Neural cell (in vitro differentiated cells): ENCODE results near the gene MCM9. TPM values are rescaled to one million over a fixed set of nuclear protein-coding genes. Genes with fewer than 3 reads are reported as not detected.

ENCODE experiments used
- H2AFZ ChIP-seq: fragments of 200-600, 300-800 bp; sonication (generic), shearing (Covaris generic); 2 replicates; pipeline ENCODE4 v1.6.0; 2014; ENCODE audit warnings: low read depth, mild to moderate bottlenecking, antibody characterized with exemption, low read length, moderate library complexity
- H3F3A ChIP-seq: fragments of 200-600 bp; shearing (Covaris generic); 2 replicates; pipeline ENCODE4 v1.6.1; 2016; ENCODE audit warnings: mild to moderate bottlenecking, moderate library complexity, mixed read lengths, antibody characterized with exemption, low read length; ENCODE audit not compliant: insufficient read depth, poor library complexity, severe bottlenecking
- H3K27ac ChIP-seq: fragments of 200-600, 300-800 bp; sonication (generic), shearing (Covaris generic); 2 replicates; pipeline ENCODE4 v1.5.1; 2014; ENCODE audit warnings: mild to moderate bottlenecking, low read length, moderate library complexity
- H3K27me3 ChIP-seq: fragments of 300-800, 200-600 bp; sonication (generic), shearing (Covaris generic); 2 replicates; pipeline ENCODE4 v1.6.0; 2014; ENCODE audit warnings: mild to moderate bottlenecking, low read depth, low read length, moderate library complexity; ENCODE audit not compliant: insufficient read depth
- H3K36me3 ChIP-seq: fragments of 300-800, 200-600 bp; sonication (generic), shearing (Covaris generic); 2 replicates; pipeline ENCODE4 v1.5.1; 2014; ENCODE audit warnings: mild to moderate bottlenecking, antibody characterized with exemption, low read length, moderate library complexity; ENCODE audit not compliant: insufficient read depth
- H3K4me2 ChIP-seq: fragments of 300-800, 200-600 bp; sonication (generic), shearing (Covaris generic); 2 replicates; pipeline ENCODE4 v1.6.0; 2014; ENCODE audit warnings: mild to moderate bottlenecking, low read length
- H3K4me3 ChIP-seq: fragments of 300-800, 200-600 bp; sonication (generic), shearing (Covaris generic); 2 replicates; pipeline ENCODE4 v1.5.1; 2014; ENCODE audit warnings: mild to moderate bottlenecking, low read length, moderate library complexity
- H3K79me2 ChIP-seq: fragments of 200-600 bp; shearing (Covaris generic); replicated peaks from 2 replicates; pipeline ENCODE4 v1.6.0; 2014; ENCODE audit warnings: mild to moderate bottlenecking, low read length, moderate library complexity; ENCODE audit not compliant: insufficient read depth
- H3K9ac ChIP-seq: fragments of 300-800, 200-600 bp; sonication (generic), shearing (Covaris generic); 2 replicates; pipeline ENCODE4 v1.6.1; 2016; ENCODE audit warnings: mild to moderate bottlenecking, low read length, mixed read lengths
- H3K9me2 ChIP-seq: fragments of 200-600 bp; shearing (Covaris generic); 2 replicates; pipeline ENCODE4 v1.6.1; 2016; ENCODE audit warnings: mild to moderate bottlenecking, low read length, mixed read lengths; ENCODE audit not compliant: insufficient read depth
- H3K9me3 ChIP-seq: fragments of 200-600, 300-800 bp; sonication (generic), shearing (Covaris generic); 2 replicates; pipeline ENCODE4 v1.6.1; 2016; ENCODE audit warnings: mild to moderate bottlenecking, mixed run types, low read length, moderate library complexity, mixed read lengths
- H4K20me1 ChIP-seq: fragments of 200-600 bp; shearing (Covaris generic); 2 replicates; pipeline ENCODE4 v1.6.1; 2016; ENCODE audit warnings: mild to moderate bottlenecking, mixed run types; ENCODE audit not compliant: insufficient read depth
- EP300 ChIP-seq: fragments of 450-650 bp; conservative IDR thresholded peaks from 2 replicates; pipeline ENCODE4 v1.6.1; 2014; ENCODE audit warnings: antibody characterized with exemption, mild to moderate bottlenecking, moderate library complexity; ENCODE audit not compliant: poor library complexity, severe bottlenecking
- EZH2 ChIP-seq: fragments of 200-600, 300-800 bp; shearing (Covaris generic), sonication (generic); IDR thresholded peaks from 2 replicates; pipeline ENCODE4 v1.6.1; 2014; ENCODE audit warnings: antibody characterized with exemption, low read length, borderline replicate concordance, mild to moderate bottlenecking; ENCODE audit not compliant: insufficient read depth, poor library complexity, severe bottlenecking
- MXI1 ChIP-seq: fragments of 450-650 bp; conservative IDR thresholded peaks from 2 replicates; pipeline ENCODE4 v1.6.1; 2014; ENCODE audit warnings: antibody characterized with exemption, mild to moderate bottlenecking; ENCODE audit not compliant: poor library complexity, severe bottlenecking
- POLR2AphosphoS5 ChIP-seq: IDR thresholded peaks from 2 replicates; pipeline ENCODE4 v1.6.1; 2012
- RAD21 ChIP-seq: fragments of 450-650 bp; conservative IDR thresholded peaks from 2 replicates; pipeline ENCODE4 v1.6.1; 2014; ENCODE audit warnings: antibody characterized with exemption, mild to moderate bottlenecking, moderate library complexity
- SMC3 ChIP-seq: fragments of 450-650 bp; conservative IDR thresholded peaks from 2 replicates; pipeline ENCODE4 v1.6.1; 2014; ENCODE audit warnings: antibody characterized with exemption, mild to moderate bottlenecking, moderate library complexity; ENCODE audit not compliant: poor library complexity
- TAF1 ChIP-seq: IDR thresholded peaks from 2 replicates; pipeline ENCODE4 v1.6.1; 2012; ENCODE audit warnings: low read depth
- polyA plus RNA-seq: library from polyadenylated mRNA; depleted of rRNA; stranded (reverse); fragments of >200 nt; gene quantifications from 2 replicates; pipeline ENCODE4 v1.2.3, GENCODE V29; 2014
- TF ChIP-seq, protein P1 (sequence below): fragments of 450-650 bp; IDR thresholded peaks from 2 replicates; pipeline ENCODE4 v1.5.1; 2014; ENCODE audit warnings: antibody characterized with exemption, mild to moderate bottlenecking, moderate library complexity; ENCODE audit not compliant: poor library complexity, severe bottlenecking
- TF ChIP-seq, protein P2 (sequence below): IDR thresholded peaks from 2 replicates; pipeline ENCODE4 v1.6.1; 2012; ENCODE audit warnings: borderline replicate concordance

Gene MCM9
- polyA plus RNA-seq, 1 donor from 2014 or later = 7.8 TPM

- Histone ChIP-seq H3K27ac (no peak overlapping the region), H3K9me2 (no peaks in the 10 kb centered on the region), H3F3A (no peaks in the 10 kb centered on the region), H3K9ac (no peak overlapping the region), H2AFZ (no peak overlapping the region), H4K20me1 (no peaks in the 10 kb centered on the region), H3K36me3 (no peaks in the 10 kb centered on the region), H3K9me3 (no peaks in the 10 kb centered on the region), H3K4me2 (no peak overlapping the region), H3K79me2 (no peaks in the 10 kb centered on the region), H3K4me3 (no peak overlapping the region), H3K27me3 (no peaks in the 10 kb centered on the region)
- no peak for TF ChIP-seq EZH2
- no peak for TF ChIP-seq SMC3
- no peak for TF ChIP-seq RAD21
- TF ChIP-seq TAF1 = no peak
- no peak for TF ChIP-seq MXI1
- no peak for TF ChIP-seq POLR2AphosphoS5
- TF ChIP-seq, protein P1, sequence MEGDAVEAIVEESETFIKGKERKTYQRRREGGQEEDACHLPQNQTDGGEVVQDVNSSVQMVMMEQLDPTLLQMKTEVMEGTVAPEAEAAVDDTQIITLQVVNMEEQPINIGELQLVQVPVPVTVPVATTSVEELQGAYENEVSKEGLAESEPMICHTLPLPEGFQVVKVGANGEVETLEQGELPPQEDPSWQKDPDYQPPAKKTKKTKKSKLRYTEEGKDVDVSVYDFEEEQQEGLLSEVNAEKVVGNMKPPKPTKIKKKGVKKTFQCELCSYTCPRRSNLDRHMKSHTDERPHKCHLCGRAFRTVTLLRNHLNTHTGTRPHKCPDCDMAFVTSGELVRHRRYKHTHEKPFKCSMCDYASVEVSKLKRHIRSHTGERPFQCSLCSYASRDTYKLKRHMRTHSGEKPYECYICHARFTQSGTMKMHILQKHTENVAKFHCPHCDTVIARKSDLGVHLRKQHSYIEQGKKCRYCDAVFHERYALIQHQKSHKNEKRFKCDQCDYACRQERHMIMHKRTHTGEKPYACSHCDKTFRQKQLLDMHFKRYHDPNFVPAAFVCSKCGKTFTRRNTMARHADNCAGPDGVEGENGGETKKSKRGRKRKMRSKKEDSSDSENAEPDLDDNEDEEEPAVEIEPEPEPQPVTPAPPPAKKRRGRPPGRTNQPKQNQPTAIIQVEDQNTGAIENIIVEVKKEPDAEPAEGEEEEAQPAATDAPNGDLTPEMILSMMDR = no peak
- TF ChIP-seq, protein P2, sequence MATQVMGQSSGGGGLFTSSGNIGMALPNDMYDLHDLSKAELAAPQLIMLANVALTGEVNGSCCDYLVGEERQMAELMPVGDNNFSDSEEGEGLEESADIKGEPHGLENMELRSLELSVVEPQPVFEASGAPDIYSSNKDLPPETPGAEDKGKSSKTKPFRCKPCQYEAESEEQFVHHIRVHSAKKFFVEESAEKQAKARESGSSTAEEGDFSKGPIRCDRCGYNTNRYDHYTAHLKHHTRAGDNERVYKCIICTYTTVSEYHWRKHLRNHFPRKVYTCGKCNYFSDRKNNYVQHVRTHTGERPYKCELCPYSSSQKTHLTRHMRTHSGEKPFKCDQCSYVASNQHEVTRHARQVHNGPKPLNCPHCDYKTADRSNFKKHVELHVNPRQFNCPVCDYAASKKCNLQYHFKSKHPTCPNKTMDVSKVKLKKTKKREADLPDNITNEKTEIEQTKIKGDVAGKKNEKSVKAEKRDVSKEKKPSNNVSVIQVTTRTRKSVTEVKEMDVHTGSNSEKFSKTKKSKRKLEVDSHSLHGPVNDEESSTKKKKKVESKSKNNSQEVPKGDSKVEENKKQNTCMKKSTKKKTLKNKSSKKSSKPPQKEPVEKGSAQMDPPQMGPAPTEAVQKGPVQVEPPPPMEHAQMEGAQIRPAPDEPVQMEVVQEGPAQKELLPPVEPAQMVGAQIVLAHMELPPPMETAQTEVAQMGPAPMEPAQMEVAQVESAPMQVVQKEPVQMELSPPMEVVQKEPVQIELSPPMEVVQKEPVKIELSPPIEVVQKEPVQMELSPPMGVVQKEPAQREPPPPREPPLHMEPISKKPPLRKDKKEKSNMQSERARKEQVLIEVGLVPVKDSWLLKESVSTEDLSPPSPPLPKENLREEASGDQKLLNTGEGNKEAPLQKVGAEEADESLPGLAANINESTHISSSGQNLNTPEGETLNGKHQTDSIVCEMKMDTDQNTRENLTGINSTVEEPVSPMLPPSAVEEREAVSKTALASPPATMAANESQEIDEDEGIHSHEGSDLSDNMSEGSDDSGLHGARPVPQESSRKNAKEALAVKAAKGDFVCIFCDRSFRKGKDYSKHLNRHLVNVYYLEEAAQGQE = no peak
- TF ChIP-seq EP300 = no peak
Measured at GRCh38 chr6:118829817-118830478, 105.0 kb downstream of the MCM9 start.

- Histone ChIP-seq H3K36me3 (no peaks in the 10 kb centered on the region), H4K20me1 (no peaks in the 10 kb centered on the region), H2AFZ (no peak overlapping the region), H3K27me3 (no peaks in the 10 kb centered on the region), H3K9me3 (no peaks in the 10 kb centered on the region), H3F3A (no peaks in the 10 kb centered on the region), H3K79me2 (no peaks in the 10 kb centered on the region), H3K4me2 (no peak overlapping the region), H3K9ac (no peak overlapping the region), H3K4me3 (no peak overlapping the region), H3K9me2 (no peaks in the 10 kb centered on the region), H3K27ac (no peak overlapping the region)
- TF ChIP-seq EZH2 = no peak
- TF ChIP-seq MXI1 = no peak
- TF ChIP-seq POLR2AphosphoS5 = no peak
- TF ChIP-seq SMC3 = no peak
- TF ChIP-seq, protein P1 = no peak
- TF ChIP-seq, protein P2 = no peak
- TF ChIP-seq EP300 = no peak
- TF ChIP-seq RAD21 = no peak
- no peak for TF ChIP-seq TAF1
Measured at GRCh38 chr6:118826096-118826495, 108.9 kb downstream of the MCM9 start.
